Measurements from ENCODE around the gene HAUS1.
A peak's percentile ranks its signal among the peaks of the same experiment; 100 is the strongest.

The HAUS1 gene

DNA sequence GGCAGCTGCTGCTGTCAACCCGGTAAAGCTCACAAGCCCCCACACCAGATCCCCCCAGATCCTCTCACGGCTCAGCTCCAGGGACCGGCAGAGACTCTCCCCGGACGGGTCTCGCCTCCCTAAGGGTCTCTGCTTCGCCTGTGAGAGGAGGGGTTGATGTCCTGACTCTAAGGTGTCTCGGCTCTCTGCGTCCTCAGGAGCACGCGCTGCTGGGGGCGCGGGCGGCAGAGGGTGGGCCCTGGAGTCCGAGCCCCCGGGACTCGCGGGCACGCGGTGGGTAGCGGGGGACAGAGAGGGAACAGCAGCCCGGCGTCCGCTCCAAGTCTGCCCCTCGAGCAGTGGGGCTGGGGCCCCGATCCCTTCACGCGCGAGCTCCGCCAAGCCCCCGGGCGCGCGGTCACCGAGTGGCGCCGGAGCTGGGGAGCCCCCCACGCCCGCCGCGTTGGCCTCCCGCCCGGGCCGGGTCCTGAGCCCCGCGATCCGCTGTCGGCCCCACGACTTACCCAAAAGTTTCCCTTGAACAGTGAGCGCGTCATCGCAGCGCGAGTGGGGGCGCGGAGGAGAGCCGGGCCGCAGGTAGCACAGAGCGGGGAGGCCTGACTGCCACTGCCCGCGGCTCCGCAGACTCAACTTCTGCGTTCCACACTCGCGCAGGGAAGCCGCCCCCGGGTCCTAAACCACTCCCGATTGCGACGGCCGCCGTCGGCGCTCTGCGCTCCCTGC is 32.4 kb upstream of the HAUS1 start, which contains the start of gene PSTPIP2:
Gene PSTPIP2 (minus strand): TSS at position 608 of the 723 bp plus-strand sequence. CDS start 72 bp downstream, at position 536.
- peak within 1 kb of the TSS; percentile 73 for H3K4me3 ChIP-seq (ENCODE audit: low read length)
- TF ChIP-seq, protein P1, sequence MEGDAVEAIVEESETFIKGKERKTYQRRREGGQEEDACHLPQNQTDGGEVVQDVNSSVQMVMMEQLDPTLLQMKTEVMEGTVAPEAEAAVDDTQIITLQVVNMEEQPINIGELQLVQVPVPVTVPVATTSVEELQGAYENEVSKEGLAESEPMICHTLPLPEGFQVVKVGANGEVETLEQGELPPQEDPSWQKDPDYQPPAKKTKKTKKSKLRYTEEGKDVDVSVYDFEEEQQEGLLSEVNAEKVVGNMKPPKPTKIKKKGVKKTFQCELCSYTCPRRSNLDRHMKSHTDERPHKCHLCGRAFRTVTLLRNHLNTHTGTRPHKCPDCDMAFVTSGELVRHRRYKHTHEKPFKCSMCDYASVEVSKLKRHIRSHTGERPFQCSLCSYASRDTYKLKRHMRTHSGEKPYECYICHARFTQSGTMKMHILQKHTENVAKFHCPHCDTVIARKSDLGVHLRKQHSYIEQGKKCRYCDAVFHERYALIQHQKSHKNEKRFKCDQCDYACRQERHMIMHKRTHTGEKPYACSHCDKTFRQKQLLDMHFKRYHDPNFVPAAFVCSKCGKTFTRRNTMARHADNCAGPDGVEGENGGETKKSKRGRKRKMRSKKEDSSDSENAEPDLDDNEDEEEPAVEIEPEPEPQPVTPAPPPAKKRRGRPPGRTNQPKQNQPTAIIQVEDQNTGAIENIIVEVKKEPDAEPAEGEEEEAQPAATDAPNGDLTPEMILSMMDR (conservative IDR thresholded peaks at IDR 0.05; ENCODE audit: low read length) = no peak
- peak; percentile 55 for DNase-seq (ENCODE audit: low read depth)

DNA sequence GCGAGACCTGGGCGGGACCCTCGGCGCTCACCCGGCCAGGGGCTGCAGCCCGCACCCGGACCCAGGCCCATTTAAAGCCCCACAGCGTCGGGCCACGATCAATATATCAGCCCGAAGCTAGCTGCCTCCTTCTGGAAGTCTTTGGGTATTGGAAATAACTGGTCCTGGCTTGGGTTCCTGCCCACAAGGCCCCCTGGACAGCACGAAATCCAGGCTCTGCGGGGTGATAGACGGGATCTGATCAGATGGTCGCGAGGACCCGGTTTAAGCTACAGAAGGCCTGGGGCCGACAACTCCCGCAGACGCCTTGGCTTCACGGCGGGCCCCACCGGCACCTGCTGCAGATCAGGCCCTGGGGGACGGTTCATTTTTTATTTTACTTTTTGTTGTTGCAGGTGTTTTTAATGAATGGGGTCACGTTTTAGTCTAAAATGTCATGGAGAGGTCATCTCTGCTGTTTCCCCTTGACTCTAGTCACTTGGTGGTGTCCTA is 31.8 kb upstream of the HAUS1 start:
- H3K4me3 ChIP-seq (ENCODE audit: low read length) = peak overlapping the region; percentile 73
- TF ChIP-seq, protein P1 (conservative IDR thresholded peaks at IDR 0.05; ENCODE audit: low read length) = no peak
- DNase-seq (ENCODE audit: low read depth) = no peak

DNA sequence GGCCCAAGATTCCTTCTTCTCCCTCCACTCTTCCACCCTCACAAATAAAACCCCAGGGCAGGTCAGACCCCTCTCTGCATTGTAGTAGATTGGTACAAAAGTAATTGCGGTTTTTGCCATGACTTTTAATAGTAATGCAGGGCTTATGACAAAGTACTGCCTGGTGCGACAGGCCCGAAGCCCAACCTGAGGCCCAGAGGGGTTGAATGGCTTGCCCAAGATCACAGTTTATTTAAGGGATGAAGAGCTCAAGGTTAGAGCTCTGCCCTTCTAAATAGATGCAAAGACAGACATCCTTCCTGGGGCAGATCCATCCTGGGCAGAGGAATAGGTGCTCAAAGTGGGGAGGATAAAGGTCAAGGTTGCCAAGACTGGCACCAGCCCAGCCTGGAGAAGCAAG is 31.2 kb upstream of the HAUS1 start:
- no peak overlapping the region; the same call in 1 of the 2 replicates for H3K4me3 ChIP-seq (ENCODE audit: low read length)
- DNase-seq (ENCODE audit: low read depth) = no peak
- TF ChIP-seq, protein P1 (conservative IDR thresholded peaks at IDR 0.05; ENCODE audit: low read length) = no peak

DNA sequence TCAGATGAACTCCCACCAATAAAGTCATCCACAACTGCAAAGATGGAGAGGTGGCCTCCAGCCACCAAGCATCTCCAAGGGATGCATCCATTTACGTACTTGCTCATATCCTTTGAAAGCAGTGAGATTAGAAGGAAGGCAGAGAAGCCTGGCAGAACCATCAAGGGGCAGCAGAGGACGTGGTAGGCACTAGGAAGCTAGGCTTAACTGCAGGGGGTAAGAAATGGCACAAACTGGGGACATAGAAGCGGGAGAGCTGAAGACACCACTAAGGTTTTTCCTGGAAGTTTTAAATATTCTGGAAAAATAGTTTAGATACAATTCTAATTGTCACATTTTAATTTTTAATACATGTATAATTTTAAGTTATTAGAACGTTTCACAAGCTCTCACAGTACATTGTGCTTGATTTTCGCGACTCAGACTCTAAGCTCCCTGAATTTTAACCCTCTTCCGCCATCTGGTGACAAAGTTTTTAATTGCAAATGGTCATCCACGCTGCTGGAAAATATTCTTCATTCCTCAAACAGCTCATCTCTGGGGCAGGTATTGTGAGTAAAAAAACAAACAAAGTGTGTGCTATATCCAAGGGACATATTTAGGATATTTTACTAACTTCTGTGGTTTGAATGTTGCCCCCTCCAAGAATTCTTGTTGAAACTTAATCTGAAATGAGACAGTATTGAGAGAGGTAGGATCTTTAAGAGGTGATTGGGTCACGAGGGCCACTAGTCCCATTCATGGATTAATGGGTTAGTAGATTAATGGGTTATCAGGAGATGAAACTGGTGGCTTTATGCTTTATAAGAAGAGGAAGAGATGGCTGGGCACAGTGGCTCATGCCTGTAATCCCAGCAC is 30.5 kb upstream of the HAUS1 start:
- H3K4me3 ChIP-seq (ENCODE audit: low read length) = no peak overlapping the region
- TF ChIP-seq, protein P1 (conservative IDR thresholded peaks at IDR 0.05; ENCODE audit: low read length) = peak; percentile 76
- peak; percentile 57 for DNase-seq (ENCODE audit: low read depth)

DNA sequence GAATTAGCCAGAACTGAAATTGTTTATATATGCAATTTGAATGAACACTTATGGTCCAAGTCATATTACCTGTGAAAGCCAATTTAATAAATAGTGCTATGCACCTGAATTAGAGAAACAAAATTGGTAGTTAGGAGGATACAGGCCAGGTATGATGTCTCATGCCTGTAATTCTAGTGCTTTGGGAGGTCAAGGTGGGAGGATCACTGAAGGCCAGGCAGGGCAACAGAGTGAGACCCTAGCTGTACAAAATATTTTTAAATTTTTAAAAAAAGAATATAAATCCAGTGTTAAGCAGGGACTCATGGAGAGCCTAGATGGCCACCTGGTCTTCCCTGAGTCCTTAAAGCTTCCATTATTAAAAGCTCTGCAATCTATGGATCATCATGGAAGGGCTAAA is 24.8 kb upstream of the HAUS1 start:
- no peak overlapping the region for H3K4me3 ChIP-seq (ENCODE audit: low read length)
- no peak for DNase-seq (ENCODE audit: low read depth)
- TF ChIP-seq, protein P1 (conservative IDR thresholded peaks at IDR 0.05; ENCODE audit: low read length) = no peak

DNA sequence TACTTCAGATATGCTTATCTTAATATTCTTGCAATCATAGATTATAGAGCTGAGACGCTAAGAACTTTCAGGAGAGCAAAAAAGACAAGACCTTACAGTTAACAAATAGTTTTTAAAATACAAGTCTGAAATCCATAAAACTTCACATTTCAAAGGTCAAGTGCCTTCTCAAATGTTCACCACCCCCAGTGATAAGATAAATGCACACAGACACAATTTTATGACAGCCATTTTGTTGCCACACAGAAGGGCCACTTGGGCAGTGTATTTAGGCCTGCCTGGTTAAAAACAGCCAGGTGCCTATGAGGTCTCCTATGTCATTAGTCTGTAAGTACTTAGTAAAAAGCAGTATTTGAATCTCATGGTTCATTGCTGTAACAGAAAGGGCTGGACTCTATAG is 24.0 kb upstream of the HAUS1 start:
- no peak for DNase-seq (ENCODE audit: low read depth)
- TF ChIP-seq, protein P1 (conservative IDR thresholded peaks at IDR 0.05; ENCODE audit: low read length) = no peak

More for the DNA sequence above, 24.0 kb upstream of the HAUS1 start:
- H3K4me3 ChIP-seq (ENCODE audit: low read length) = no peak overlapping the region

Data from AG10803 (cell line).